Measurements from ENCODE around the gene C6orf58.
"Not testable (repeated sequence)": the region's sequence is repeated elsewhere in the genome, so short reads cannot be mapped to it uniquely, and the experiment has no call there.

C6orf58 gene

DNA sequence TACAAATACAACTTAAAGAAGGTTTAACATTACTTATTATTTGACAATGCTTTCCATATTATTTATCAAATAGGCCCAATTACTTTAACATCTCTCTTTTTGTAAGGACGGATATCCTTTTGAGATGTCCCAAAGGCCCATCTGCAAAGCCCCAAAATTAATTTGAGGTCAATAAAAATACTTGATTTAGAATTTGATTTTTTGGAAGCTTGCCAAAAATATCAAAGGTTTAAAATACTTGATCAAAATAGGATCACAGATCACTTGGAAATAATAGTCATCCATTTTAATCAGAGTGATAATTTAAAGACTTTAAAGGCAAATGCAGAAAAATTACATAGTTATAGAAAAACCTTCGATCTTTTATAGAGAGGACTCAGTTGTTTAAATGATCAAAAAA, 8.1 kb downstream of the C6orf58 start:
- DNase-seq (ENCODE audit: low read depth): no peak
- H3K4me3 ChIP-seq (ENCODE audit: low read depth, low read length): no peak overlapping the region
- no peak for TF ChIP-seq CTCF (IDR thresholded peaks at IDR 0.05; ENCODE audit: control insufficient read depth, extremely low read depth, insufficient read depth)

DNA sequence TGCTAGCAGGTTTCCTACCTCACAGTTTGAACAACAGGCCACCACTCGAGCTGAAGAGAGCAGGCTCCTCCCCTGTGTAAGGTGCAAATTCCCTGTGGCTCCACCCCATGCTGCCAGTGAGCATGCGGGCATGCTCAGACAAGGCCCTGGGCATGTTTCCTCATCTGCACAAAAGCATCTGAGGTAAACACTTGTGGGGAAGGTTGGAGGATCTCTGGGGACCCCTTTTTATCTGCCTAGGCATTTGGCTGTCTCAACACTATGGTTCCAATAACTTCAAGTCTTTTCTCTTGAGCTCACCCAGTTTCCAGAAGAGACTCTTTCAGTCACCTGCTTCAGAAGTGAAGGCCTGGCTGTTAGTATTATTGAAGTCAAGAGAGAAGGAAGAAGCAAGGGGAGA, 9.4 kb downstream of the C6orf58 start:
- no peak overlapping the region for H3K4me3 ChIP-seq (ENCODE audit: low read depth, low read length)
- no peak for TF ChIP-seq CTCF (IDR thresholded peaks at IDR 0.05; ENCODE audit: control insufficient read depth, extremely low read depth, insufficient read depth)
- no peak for DNase-seq (ENCODE audit: low read depth)

DNA sequence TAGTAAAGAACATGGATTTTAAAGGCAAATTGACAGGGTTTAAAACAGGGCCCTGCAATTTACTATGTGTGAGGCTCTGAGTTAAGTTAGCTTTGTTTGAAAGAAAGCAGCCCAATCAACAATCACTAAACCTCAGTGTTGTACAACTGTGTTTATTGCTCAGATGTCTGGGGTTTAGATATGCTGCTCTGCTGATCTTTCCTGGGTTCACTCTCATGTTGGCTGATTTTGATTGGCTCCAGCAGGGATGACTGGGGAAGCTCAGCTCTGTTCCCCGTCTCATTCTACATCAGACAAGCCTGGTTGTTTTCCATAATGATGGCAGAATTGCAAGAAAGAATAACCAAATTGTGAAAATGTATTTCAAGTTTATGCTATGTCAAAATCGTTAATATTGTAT, 10.9 kb downstream of the C6orf58 start:
- H3K4me3 ChIP-seq (ENCODE audit: low read depth, low read length): no peak overlapping the region
- no peak for DNase-seq (ENCODE audit: low read depth)
- no peak for TF ChIP-seq CTCF (IDR thresholded peaks at IDR 0.05; ENCODE audit: control insufficient read depth, extremely low read depth, insufficient read depth)

DNA sequence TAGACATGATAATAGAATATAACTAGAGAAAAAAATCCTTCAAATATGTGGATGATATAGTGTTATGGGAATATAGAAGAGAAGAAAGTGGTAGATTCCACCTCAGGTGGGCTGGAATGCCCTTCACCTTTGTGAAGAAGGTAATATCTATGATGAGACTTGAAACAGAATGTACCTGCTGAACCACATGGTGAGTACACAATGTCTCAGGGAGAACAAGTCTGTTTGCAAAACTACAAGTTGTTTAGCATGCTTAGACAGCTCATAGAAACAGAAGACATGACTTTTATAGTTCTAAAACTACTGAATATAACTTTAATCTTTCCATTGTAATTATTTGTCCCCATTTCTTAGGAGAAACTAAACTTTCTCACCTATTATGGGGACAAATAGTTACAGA, 12.2 kb downstream of the C6orf58 start:
- no peak overlapping the region for H3K4me3 ChIP-seq (ENCODE audit: low read depth, low read length)
- no peak for DNase-seq (ENCODE audit: low read depth)
- no peak for TF ChIP-seq CTCF (IDR thresholded peaks at IDR 0.05; ENCODE audit: control insufficient read depth, extremely low read depth, insufficient read depth)

DNA sequence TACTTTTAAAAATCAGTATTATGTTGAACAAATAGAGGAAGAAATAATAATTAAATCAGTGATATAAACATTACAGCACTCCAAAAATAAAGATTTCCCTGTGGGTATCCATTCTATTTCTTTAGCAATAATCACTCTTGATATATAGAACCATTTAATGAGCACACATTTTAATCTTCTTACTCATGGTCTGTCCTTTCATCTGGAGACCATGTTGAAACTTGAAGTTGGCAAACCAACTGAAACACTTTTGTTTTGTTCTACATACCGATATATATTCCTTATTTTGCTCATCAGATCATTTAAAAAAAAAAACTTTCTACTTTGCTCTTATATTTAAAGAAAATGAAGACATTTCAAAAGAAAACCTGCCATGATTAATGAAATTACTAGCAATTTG, 13.4 kb downstream of the C6orf58 start:
- no peak for DNase-seq (ENCODE audit: low read depth)
- no peak for TF ChIP-seq CTCF (IDR thresholded peaks at IDR 0.05; ENCODE audit: control insufficient read depth, extremely low read depth, insufficient read depth)
- no peak overlapping the region for H3K4me3 ChIP-seq (ENCODE audit: low read depth, low read length)

GRCh38 chr6:127592964-127593363, 16.0 kb downstream of the C6orf58 start:
- no peak overlapping the region for H3K4me3 ChIP-seq (ENCODE audit: low read depth, low read length)

DNA sequence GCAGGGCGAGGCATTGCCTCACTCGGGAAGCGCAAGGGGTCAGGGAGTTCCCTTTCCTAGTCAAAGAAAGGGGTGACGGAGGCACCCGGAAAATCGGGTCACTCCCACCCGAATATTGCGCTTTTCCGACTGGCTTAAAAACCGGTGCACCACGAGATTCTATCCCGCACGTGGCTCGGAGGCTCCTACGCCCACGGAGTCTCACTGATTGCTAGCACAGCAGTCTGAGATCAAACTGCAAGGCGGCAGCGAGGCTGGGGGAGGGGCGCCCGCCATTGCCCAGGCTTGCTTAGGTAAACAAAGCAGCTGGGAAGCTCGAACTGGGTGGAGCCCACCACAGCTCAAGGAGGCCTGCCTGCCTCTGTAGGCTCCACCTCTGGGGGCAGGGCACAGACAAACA, 16.5 kb downstream of the C6orf58 start:
- DNase-seq (ENCODE audit: low read depth); H3K4me3 ChIP-seq (ENCODE audit: low read depth, low read length): not testable (repeated sequence)

More at GRCh38 chr6:127592964-127593363, 16.0 kb downstream of the C6orf58 start:
- no peak for DNase-seq (ENCODE audit: low read depth)
- TF ChIP-seq CTCF (IDR thresholded peaks at IDR 0.05; ENCODE audit: control insufficient read depth, extremely low read depth, insufficient read depth): no peak
